Left cardiac atrium (tissue), 4 donors: ENCODE data around the gene HAO1. TPM values are rescaled to one million over a fixed set of nuclear protein-coding genes. Genes with fewer than 3 reads are reported as not detected.

Experiments
- ATAC-seq, 2 donors: fragments of 200-7000 bp; cut with Tn5 transposase; one replicate each; pipeline ENCODE4 v1.9.1; 2020; ENCODE audit warnings: mild to moderate bottlenecking in 2 of 2, moderate library complexity in 2 of 2
- DNase-seq: peaks from one replicate; pipeline ENCODE4 v3.0.0-alpha.2; 2020
- intact Hi-C, 2 donors: fragments of 100-400 bp; cut with DNase I; formaldehyde crosslinking; loops; one replicate each; pipeline versions ENCODE4 v1.14.1 to v1.15.1; 2022 to 2023
- total RNA-seq, 2 donors: library from RNA; stranded (reverse); fragmentation: NEBNext Ultra II Directional; extraction: Animal tissue kit (Norgen Biotek cat#: 25700); gene quantifications; one replicate each; pipeline ENCODE4 v1.2.1, GENCODE V29; 2021
- donor health status: DM: no; HTN: yes; CAD: no.
- donor health status: DM: no; HTN: yes; CAD: no; lungs with severe emphysema.
- donor health status: DM: yes; HTN: yes; CAD: no.
- donor health status: Dilated cardiomyopathy.

The HAO1 gene
- total RNA-seq, 2 donors from 2014 or later = not detected

DNA sequence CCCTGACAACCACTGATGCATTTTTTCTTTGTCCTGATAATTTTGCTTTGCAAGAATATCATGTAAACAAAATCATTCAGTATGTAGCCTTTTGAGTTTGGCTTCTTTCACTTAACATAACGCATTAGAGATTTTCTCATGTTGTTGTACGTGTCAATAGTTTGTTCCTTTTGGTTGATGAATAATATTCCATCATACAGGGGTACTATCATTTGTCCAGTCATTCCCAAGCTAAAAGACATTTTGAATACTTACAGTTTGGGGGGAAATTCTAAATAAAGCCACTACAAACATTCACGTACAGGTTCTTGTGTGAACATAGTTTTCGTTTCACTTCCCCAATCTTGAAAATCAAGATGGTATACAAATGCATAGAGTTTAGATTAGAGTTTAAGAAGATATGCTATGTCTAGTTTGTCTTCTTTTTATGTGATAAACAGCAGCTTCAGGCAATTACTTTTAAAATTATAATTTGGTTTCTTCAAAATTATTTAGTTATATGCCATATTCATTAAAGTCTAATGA lies 5.2 kb downstream of the HAO1 start:
- DNase-seq (no peak), ATAC-seq (no peak)
- intact Hi-C loops = loop anchor here in 1 of 2 donors (10.0 kb wide), 1 partner anchor 190 kb away; no protein-coding TSS in a partner anchor

DNA sequence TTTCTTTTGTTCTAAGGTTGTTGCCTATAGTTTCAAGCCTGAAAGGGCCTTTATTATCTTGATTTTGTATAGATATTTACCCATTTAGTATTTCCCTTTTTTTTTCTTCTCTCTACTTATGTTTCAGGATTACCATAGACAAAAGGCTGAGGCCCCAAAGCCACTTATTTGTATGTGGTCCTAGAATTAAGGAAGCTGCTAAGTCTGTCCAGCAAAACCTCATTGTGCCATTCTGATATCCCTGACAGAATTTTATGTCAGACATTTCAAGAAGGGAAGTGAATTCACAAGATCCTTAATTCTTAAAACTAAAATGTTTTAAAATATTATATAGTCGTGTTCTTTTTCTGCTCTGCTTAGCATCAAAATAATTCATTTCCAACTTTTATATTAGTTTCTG lies 6.9 kb downstream of the HAO1 start:
- ATAC-seq = no peak
- intact Hi-C loops = loop anchor here in 1 of 2 donors (10.0 kb wide), 1 partner anchor 191 kb away; no protein-coding TSS in a partner anchor

DNA sequence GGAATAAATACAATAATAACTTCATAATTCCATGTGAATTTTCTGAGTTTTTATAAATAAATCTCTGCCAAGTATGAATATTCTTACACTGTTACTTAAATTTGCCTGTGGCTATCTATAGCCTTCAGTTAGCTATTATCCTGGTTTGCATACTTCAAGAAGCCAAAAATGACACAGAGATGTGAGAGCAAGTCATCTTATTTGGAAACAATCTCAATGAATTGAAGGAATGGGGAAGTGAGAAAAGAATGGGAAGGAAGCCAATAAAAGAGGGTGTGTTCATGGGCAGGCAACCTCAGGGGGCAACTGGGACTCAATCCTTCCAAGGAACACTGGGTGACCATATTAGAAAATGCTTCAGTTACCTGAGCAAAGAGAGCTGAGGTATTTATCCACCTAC lies 9.9 kb downstream of the HAO1 start:
- no peak for ATAC-seq
- intact Hi-C loops = loop anchor here in 1 of 2 donors (10.0 kb wide), 1 partner anchor 194 kb away; no protein-coding TSS in a partner anchor
- no peak for DNase-seq

More for the DNA sequence above, 6.9 kb downstream of the HAO1 start:
- DNase-seq = no peak

DNA sequence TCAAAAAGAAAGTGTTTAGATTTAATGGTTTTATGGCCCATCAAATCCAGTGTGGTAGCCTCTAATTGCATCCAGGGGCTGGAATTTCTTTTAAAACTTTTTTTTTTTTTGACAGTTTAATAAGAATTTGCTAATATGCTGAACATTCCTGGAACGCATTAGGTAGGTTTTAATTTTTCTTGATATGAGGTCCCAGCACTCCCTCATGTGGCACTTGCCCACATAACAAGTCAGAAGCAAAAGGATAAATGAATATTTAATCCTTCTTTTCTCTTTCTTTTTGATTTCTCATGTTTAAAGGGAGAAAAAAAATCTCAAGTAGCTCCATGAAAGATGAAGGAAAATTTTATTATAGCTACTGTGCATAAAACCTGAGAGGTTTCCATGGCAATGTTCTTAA lies 13.5 kb downstream of the HAO1 start:
- DNase-seq = peak; percentile 25
- intact Hi-C loops = no loop called here
- no peak for ATAC-seq

DNA sequence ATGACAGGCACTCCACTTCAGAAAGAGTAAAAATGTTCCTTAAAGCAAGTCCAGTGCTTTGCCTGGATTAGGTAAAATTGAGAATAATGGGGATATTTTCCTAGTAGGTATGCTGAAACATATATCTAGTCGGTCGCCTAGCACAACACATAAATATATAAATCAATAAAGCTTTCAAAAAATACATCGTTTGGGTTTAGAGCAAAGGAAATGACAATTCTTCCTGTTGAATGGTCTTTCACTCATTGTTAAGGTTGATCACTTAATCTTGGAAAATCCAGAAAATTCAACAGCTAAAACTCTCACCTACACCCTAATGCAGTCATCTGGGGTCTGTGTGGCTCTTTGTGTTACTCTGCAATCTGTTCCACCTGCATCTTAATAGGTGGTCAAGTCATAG lies 13.9 kb downstream of the HAO1 start:
- no peak for ATAC-seq
- intact Hi-C loops = no loop called here
- DNase-seq = no peak

DNA sequence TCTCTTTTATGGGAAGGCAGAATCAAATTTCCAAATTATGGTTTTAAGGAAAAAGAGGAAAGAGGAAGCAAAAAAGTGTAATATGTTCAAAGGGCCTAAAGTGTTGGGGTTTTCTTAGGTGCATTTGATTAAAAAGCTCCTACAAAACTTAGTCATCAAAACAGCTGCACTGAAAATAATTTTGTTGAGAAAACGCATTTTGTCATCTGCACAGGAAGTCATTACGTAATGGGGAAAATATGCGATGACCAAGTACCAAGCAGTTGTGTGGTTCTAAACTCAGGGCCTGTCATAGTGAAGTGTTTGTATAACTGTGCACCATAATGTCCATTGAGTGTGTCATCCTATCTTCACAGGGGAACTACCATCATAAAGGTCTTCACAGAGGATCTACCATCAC lies 15.6 kb downstream of the HAO1 start:
- DNase-seq (no peak), ATAC-seq (peak in 1 of 2 donors; percentile 75)
- intact Hi-C loops = no loop called here

DNA sequence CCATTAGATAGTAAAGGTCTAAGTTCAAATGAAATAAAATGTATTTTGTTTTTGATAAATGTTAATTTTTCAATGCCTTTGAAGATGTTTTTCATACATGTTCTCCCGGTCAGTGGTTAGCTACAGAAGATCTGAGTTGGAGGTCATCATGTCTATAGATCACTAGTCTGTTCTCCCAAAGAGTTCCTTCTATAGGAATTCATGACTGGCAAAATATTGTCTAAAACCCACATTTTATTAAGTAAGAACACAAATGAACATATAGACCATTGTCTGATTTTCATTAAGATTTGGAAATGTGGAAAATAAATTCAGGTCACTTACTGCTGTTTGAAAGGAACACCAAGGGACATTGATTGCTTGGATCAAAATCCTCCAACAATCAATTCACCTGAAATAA lies 23.6 kb downstream of the HAO1 start:
- DNase-seq = no peak
- intact Hi-C loops = no loop called here
- ATAC-seq = no peak

DNA sequence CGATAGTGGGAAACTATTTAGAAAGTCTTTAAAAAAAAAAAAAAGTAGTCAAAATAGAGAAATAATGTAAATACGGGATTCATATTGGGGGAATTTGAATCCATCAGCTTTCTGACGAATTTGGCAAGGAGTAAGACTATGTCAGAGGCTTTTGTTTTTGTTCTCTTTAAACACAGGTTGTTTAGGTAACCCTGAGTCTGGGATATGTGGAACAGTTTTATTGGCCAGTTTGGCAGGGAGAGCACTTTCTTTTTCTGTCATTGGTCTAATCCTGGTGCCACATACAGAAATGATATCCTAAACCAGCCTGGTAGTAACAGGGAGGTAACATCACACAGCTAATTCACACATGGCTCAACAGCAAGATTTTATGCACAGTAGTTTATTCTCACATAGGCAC lies 27.7 kb downstream of the HAO1 start:
- ATAC-seq = no peak
- DNase-seq = no peak
- intact Hi-C loops = no loop called here

DNA sequence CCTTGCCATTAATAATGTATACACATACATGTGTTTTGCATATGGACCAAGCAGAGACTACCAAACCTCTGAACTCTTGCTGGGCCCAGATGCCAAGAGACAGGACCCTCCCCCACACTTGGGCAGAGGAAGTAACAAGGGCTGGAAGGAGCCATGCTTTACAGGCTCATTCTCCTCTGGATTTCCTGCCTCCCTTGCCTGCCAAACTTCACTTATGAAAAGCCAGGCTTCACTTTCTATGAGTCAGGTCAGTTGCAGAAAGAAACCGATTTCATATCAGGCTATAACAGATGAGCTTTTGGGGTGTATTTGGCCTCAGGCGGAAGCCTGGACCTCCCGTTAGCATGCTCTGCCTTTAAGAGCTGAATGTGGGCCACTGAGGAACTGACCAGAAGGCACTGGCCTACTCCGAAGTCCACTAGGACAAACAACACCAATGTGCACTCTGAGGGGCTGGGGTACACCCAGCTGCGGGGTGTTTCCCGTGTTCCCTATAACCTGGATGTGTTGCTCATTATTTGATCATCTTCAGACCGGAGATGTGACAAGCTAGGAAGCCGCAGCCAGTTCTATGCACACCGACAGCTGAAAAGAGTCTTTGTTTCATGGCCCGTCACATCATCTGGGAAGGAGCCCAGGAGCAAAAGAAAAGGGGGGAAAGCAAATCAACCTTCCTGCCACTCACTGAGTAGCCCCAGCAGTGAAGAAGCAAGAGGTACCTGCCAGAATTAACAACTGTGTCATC lies 28.5 kb downstream of the HAO1 start:
- ATAC-seq (peak in 1 of 2 donors; percentile 25), DNase-seq (peak; percentile 18)
- intact Hi-C loops = no loop called here

DNA sequence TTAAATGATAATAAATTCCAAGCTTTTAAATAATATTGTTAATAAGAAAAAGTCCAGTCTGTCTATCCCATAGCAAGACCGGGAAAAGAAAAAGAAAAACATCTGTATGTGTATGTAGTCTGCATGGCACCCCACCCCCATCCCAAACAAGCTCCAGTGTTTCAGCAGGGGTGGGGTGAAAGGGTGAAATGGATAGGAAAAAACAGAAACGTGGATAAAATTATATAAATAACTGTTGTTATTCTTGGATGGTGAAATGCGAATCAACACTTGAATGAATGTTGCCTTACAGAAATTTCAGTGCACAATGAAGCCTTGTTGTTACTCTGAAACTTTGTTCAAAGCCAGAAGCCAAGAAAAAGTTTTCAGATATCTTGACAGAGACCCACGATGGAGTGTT lies 31.4 kb downstream of the HAO1 start:
- intact Hi-C loops = no loop called here
- ATAC-seq = no peak
- no peak for DNase-seq

DNA sequence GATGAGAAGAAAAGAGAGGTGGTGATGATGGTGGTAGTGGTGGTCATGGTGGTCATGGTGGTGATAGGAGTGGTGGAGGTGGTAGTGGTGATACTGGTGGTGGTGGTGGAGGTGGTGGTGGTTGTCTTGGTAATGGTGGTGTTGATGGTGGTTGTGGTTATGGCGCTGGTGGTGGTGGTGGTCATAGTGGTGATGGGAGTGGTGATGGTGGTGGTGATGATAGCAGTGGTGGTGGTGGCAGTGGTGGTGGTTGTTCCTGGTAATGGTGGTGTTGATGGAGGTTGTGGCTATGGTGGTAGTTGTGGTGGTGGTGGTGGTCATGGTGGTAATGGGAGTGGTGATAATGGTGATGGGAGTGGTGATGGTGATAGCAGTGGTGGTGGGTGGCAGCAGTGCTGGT lies 36.8 kb downstream of the HAO1 start:
- ATAC-seq (no peak), DNase-seq (no peak)
- intact Hi-C loops = no loop called here

DNA sequence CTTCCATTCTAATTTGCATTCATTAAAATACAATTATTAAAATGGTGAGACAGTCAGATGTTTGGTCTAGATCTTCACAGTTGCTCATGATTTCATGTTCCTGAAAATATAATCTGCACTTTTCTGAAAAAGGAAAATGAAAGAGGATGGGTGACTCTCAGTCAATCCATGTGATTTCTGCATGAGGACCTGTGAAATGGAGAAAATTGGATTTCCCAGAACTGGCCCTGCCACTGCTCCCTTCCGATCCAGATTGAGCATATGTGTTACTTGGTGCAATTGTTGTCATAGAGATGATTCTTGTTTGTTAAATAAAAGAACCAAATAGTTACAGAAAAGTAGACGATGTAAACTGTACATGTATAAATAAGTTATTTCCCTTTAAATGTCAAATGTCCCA lies 37.4 kb downstream of the HAO1 start:
- intact Hi-C loops = no loop called here
- ATAC-seq = no peak
- no peak for DNase-seq

DNA sequence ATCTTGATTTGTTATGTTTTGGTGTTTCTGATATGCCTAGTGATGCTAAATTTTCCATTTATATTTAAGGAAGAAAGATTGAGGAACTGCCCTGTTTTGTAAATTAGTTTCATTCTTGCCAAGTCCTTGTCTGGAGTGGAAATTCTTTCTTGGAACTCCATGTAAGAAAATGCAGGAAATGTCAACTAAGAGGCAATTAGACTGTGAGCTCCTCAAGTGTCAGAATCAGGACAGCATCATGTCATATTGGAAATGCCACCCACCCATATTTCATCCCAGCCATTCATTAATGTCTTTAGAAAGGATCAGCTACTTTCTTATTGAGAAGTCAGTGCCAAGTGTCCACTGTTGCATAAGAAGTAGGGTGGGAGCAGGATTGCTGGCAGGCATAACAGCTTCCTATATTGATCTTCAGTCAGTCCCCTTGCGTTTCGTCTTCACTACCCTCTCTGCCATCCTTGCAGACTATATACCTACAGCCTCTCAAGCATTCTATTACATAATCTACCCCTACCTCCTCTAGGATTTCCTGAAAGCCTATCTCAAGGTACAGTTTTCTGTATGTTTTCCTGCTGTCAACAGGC lies 42.4 kb downstream of the HAO1 start:
- no peak for ATAC-seq
- no peak for DNase-seq
- intact Hi-C loops = no loop called here

DNA sequence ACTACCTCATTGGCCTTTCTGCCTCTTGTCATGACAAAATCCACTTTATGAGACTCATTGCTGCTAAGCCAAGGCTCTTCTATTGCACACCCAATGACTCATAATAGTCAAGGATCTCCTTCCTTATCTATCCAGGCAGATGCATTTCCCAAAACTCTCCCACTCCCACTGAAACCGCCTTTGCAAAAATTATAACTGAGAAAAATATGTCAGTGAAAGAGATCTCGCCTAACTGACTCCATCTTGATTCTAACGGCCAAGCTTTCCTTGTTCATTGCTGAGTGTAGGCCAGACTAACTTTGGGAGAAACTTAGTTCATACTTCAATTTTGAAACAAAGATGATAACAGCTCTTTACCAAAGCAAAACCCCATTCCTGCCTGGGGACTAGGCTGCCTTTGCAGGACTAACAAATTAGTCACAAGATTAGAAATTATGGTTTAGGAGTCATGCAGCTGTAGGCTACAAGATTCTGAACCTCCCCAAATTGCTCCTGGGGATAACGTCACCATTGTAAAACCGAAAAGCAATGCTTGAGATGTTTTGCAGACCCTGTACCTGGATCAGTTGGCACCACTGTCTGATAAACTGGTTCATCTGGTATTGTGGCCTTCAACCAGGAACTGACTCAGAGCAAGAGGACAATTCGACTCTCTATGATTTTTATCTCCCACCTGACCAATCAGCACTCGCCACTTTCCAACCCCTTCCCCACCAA lies 47.1 kb downstream of the HAO1 start:
- no peak for ATAC-seq
- no peak for DNase-seq
- intact Hi-C loops = no loop called here

DNA sequence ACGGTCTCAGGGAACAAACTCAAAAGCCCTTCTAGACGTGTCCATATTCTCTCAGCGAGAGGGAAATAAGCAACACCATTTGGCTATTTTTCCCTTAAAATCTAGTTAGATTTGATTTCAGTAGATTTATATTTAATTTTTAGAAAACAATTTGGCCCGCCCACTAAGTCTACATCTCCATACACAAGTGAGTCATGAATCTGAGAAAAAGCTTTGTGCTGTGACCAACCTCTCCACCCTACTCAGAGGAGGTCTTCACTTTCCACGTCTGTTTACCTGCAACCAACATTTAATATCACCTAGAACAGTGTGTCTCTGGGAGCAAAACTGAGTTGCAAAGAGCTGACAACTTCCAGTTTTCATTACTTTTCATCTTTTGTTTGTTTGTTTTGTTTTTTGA lies 48.6 kb downstream of the HAO1 start:
- ATAC-seq (no peak), DNase-seq (no peak)
- intact Hi-C loops = no loop called here

DNA sequence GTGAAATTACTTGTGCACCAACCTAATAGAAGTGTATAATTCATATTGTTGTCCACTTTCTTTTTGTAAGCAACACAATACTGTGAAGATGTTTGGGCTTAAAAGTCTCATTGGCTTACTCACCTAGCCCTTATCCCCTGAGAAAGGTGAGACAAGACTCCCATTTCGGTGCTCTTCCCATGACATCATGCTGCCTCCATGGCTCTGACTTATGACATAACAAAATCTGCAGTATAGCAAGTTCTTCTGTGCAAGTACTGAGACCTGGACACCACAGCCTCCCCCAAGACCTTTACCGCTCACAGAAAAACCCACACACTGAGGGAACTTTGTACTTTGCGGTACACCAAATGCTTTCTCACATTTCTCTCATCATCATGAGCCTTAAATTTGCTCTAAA lies 50.5 kb downstream of the HAO1 start:
- ATAC-seq (no peak), DNase-seq (no peak)
- intact Hi-C loops = no loop called here

DNA sequence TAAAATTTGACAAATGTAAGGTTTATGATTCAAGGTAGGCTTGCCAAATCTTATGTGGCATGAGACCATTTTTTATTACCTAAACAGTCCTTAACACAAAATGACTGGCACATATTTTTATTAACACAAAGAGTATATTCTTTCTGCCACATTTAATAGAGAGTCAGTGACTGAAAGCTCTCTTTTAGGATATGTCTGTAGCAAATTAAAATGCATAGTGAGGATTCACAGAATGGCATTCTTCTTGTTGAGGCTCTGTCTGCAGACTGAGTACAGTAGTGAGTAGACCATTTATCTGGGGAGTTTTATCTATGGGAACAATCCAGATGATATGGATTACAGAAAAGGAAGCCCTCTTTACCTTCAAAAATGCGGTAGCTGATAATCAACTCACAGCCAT lies 56.5 kb downstream of the HAO1 start:
- ATAC-seq (no peak), DNase-seq (no peak)
- intact Hi-C loops = no loop called here

DNA sequence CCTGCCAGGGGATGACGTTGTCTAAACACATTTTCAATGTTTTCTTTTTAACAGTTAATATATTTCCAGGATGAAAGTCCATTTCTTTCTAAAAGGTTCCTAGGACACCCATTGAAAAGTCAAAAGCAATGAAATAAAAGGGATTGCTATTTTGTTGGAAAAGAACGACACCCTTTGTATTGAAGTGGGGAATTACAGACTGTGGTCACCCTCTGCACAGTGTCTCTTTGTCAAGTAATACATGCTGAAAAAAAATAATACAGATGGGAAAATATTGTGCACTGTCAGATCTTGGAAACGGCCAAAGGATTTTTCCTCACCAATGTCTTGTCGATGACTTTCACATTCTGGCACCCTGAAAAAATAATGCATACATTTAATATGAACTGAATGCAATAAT lies 56.9 kb downstream of the HAO1 start:
- ATAC-seq (no peak), DNase-seq (no peak)
- intact Hi-C loops = no loop called here

DNA sequence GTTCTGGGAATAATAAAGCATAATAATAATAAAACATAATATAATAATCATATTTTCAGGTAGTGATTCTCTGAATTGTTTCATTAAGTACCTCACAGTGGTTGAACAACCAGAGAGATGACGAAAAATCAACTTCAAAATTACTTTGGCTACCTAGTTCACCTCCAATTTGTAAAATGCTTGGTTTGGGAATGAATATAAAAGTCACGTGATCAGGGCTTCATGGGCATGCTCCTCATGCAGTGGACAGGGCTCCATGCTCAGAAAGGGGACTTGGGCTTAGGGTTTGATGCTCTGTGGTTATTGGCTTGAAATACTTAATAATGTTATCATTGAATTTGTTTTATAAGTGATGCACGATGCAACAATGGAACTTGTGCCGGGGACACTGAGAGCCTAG lies 58.2 kb downstream of the HAO1 start:
- intact Hi-C loops = no loop called here
- no peak for ATAC-seq

DNA sequence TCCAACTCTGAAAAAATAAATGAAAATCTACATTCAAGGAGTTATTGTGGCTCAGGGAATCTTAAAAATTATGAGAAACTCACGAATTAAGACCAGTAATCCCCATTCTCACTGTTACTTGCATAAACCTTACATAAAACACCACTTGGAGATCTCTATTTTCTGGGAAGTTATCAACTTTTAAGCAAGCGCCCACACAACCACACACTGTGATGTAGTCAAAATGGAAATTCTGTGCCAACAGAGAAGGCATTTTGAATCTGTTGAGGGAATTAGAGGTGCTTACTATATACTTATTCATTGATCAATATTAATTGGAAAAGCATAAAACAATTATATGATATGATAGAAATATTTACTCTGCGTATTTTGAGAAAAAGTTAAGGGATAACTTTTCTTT lies 58.7 kb downstream of the HAO1 start:
- intact Hi-C loops = no loop called here

More for the DNA sequence above, 58.2 kb downstream of the HAO1 start:
- no peak for DNase-seq

More for the DNA sequence above, 58.7 kb downstream of the HAO1 start:
- ATAC-seq (no peak), DNase-seq (no peak)
